ENCODE measurements around the gene MTRF1L.

DNA sequence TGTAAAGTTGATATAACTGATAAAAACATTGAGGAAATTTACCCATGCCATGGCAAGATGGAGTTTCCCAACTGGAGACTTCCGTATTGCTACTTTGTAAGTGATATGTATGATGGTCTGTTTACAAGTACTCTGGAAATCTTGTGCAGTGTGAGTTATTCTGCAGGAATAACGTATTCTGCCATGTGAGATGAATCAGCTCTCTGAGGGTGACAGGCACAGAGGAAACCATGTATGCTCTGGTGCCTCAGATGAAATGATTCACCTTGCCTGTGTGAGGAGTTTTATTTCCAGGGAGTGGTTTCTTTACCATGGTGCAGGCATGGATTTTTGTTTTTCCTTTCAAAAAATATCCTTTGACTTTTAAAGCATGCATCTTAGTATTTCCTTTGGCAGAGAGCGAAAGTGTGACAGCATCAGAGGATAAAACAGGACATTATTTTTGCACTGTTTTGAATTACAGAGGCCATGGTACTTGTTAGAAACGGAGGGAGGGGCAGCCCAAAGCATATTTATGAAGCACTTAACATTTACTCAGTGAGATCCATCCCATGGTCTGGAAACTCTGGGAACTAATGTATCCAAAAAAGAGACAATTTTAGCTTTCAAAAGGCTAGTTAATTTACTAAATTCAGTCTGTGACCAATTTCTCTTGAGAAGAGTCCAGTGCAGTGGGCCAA is 36.0 kb upstream of the MTRF1L start:
- TF ChIP-seq ZFP3 (CRISPR knock-in tag; IDR thresholded peaks at IDR 0.05), result no peak
- TF ChIP-seq, protein P1, sequence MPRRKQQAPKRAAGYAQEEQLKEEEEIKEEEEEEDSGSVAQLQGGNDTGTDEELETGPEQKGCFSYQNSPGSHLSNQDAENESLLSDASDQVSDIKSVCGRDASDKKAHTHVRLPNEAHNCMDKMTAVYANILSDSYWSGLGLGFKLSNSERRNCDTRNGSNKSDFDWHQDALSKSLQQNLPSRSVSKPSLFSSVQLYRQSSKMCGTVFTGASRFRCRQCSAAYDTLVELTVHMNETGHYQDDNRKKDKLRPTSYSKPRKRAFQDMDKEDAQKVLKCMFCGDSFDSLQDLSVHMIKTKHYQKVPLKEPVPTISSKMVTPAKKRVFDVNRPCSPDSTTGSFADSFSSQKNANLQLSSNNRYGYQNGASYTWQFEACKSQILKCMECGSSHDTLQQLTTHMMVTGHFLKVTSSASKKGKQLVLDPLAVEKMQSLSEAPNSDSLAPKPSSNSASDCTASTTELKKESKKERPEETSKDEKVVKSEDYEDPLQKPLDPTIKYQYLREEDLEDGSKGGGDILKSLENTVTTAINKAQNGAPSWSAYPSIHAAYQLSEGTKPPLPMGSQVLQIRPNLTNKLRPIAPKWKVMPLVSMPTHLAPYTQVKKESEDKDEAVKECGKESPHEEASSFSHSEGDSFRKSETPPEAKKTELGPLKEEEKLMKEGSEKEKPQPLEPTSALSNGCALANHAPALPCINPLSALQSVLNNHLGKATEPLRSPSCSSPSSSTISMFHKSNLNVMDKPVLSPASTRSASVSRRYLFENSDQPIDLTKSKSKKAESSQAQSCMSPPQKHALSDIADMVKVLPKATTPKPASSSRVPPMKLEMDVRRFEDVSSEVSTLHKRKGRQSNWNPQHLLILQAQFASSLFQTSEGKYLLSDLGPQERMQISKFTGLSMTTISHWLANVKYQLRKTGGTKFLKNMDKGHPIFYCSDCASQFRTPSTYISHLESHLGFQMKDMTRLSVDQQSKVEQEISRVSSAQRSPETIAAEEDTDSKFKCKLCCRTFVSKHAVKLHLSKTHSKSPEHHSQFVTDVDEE (CRISPR knock-in tag; IDR thresholded peaks at IDR 0.05), result no peak
- TF ChIP-seq ZC3H10 (CRISPR knock-in tag; IDR thresholded peaks at IDR 0.05), result no peak
- TF ChIP-seq, protein P2, sequence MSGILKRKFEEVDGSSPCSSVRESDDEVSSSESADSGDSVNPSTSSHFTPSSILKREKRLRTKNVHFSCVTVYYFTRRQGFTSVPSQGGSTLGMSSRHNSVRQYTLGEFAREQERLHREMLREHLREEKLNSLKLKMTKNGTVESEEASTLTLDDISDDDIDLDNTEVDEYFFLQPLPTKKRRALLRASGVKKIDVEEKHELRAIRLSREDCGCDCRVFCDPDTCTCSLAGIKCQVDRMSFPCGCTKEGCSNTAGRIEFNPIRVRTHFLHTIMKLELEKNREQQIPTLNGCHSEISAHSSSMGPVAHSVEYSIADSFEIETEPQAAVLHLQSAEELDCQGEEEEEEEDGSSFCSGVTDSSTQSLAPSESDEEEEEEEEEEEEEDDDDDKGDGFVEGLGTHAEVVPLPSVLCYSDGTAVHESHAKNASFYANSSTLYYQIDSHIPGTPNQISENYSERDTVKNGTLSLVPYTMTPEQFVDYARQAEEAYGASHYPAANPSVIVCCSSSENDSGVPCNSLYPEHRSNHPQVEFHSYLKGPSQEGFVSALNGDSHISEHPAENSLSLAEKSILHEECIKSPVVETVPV (CRISPR knock-in tag; IDR thresholded peaks at IDR 0.05), result no peak
- TF ChIP-seq CSDC2 (CRISPR knock-in tag; IDR thresholded peaks at IDR 0.05), result no peak
- TF ChIP-seq SNAI2 (CRISPR knock-in tag; IDR thresholded peaks at IDR 0.05), result no peak
- no peak for TF ChIP-seq ZNF70 (CRISPR knock-in tag; IDR thresholded peaks at IDR 0.05)
- no peak for TF ChIP-seq TOX (CRISPR knock-in tag; IDR thresholded peaks at IDR 0.05; ENCODE audit: borderline replicate concordance)
- no peak for TF ChIP-seq BACH2 (CRISPR knock-in tag; IDR thresholded peaks at IDR 0.05; ENCODE audit: borderline replicate concordance)
- TF ChIP-seq, protein P3, sequence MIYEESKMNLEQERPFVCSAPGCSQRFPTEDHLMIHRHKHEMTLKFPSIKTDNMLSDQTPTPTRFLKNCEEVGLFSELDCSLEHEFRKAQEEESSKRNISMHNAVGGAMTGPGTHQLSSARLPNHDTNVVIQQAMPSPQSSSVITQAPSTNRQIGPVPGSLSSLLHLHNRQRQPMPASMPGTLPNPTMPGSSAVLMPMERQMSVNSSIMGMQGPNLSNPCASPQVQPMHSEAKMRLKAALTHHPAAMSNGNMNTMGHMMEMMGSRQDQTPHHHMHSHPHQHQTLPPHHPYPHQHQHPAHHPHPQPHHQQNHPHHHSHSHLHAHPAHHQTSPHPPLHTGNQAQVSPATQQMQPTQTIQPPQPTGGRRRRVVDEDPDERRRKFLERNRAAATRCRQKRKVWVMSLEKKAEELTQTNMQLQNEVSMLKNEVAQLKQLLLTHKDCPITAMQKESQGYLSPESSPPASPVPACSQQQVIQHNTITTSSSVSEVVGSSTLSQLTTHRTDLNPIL (CRISPR knock-in tag; IDR thresholded peaks at IDR 0.05; ENCODE audit: low read depth), result no peak
- TF ChIP-seq TCF4 (CRISPR knock-in tag; IDR thresholded peaks at IDR 0.05; ENCODE audit: borderline replicate concordance), result no peak
- no peak for TF ChIP-seq ARNTL (CRISPR knock-in tag; IDR thresholded peaks at IDR 0.05; ENCODE audit: borderline replicate concordance, low read depth)
- TF ChIP-seq, protein P4, sequence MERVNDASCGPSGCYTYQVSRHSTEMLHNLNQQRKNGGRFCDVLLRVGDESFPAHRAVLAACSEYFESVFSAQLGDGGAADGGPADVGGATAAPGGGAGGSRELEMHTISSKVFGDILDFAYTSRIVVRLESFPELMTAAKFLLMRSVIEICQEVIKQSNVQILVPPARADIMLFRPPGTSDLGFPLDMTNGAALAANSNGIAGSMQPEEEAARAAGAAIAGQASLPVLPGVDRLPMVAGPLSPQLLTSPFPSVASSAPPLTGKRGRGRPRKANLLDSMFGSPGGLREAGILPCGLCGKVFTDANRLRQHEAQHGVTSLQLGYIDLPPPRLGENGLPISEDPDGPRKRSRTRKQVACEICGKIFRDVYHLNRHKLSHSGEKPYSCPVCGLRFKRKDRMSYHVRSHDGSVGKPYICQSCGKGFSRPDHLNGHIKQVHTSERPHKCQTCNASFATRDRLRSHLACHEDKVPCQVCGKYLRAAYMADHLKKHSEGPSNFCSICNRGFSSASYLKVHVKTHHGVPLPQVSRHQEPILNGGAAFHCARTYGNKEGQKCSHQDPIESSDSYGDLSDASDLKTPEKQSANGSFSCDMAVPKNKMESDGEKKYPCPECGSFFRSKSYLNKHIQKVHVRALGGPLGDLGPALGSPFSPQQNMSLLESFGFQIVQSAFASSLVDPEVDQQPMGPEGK (CRISPR knock-in tag; IDR thresholded peaks at IDR 0.05; ENCODE audit: borderline replicate concordance), result no peak
